Frontal cortex (tissue), 4 donors: ENCODE measurements around the gene MLXIP. TPM values are rescaled to one million over a fixed set of nuclear protein-coding genes. Genes with fewer than 3 reads are reported as not detected.

Experiments
- DNase-seq, 2 donors: peaks; one replicate each; pipeline ENCODE4 v3.0.0; 2012; ENCODE audit warnings: low spot score in 2 of 2
- FAIRE-seq: peaks from 2 replicates; lab custom pipeline; 2012; peaks lifted over from hg19 to GRCh38; lab: Jason Lieb, UNC
- total RNA-seq: library from RNA; depleted of rRNA; stranded (reverse); fragments of >200 nt; gene quantifications from one replicate; pipeline ENCODE4 v1.2.3, GENCODE V29; 2014
- donor health status: control.
- donor health status: control.
- donor health status: control.

The MLXIP gene
- total RNA-seq, 1 donor from 2014 or later, result 6.9 TPM

- DNase-seq (no peak), FAIRE-seq (no peak)
Measured at GRCh38 chr12:122073815-122074214, 4.7 kb upstream of the MLXIP start.

GRCh38 chr12:122076743-122077495 lies 1.6 kb upstream of the MLXIP start:
- DNase-seq (no peak), FAIRE-seq (no peak)

- FAIRE-seq, result no peak
- no peak for DNase-seq
Measured at GRCh38 chr12:122079033-122079531, 526 bp downstream of the MLXIP start.

GRCh38 chr12:122079532-122080081 lies 1.1 kb downstream of the MLXIP start:
- no peak for FAIRE-seq
- DNase-seq, result no peak

- no peak for FAIRE-seq
- peak in 1 of 2 donors; percentile 53 for DNase-seq
Measured at GRCh38 chr12:122080149-122081082, 1.9 kb downstream of the MLXIP start.

GRCh38 chr12:122081083-122081696 lies 2.6 kb downstream of the MLXIP start:
- no peak for DNase-seq
- FAIRE-seq, result no peak

GRCh38 chr12:122081697-122082221 lies 3.2 kb downstream of the MLXIP start:
- DNase-seq (no peak), FAIRE-seq (no peak)

- no peak for DNase-seq
Measured at GRCh38 chr12:122082621-122083356, 4.2 kb downstream of the MLXIP start.

GRCh38 chr12:122084857-122085405 lies 6.4 kb downstream of the MLXIP start:
- DNase-seq (no peak), FAIRE-seq (no peak)

More at GRCh38 chr12:122082621-122083356, 4.2 kb downstream of the MLXIP start:
- no peak for FAIRE-seq

GRCh38 chr12:122085591-122085990 lies 7.0 kb downstream of the MLXIP start:
- no peak for FAIRE-seq
- no peak for DNase-seq

- FAIRE-seq, result no peak
Measured at GRCh38 chr12:122086116-122086515, 7.6 kb downstream of the MLXIP start.

GRCh38 chr12:122086641-122087285 lies 8.2 kb downstream of the MLXIP start:
- DNase-seq (no peak), FAIRE-seq (no peak)

More at GRCh38 chr12:122086116-122086515, 7.6 kb downstream of the MLXIP start:
- DNase-seq, result no peak

GRCh38 chr12:122087431-122088178 lies 9.0 kb downstream of the MLXIP start:
- FAIRE-seq (no peak), DNase-seq (no peak)

- FAIRE-seq, result no peak
- DNase-seq, result no peak
Measured at GRCh38 chr12:122088179-122088810, 9.7 kb downstream of the MLXIP start.

- DNase-seq (no peak), FAIRE-seq (no peak)
Measured at GRCh38 chr12:122089077-122089476, 10.5 kb downstream of the MLXIP start.

GRCh38 chr12:122090759-122091515 lies 12.4 kb downstream of the MLXIP start:
- FAIRE-seq, result no peak

More at GRCh38 chr12:122090759-122091515, 12.4 kb downstream of the MLXIP start:
- DNase-seq, result no peak
